IPS DF 6.9 (cell line): ENCODE measurements around the gene TREML4.
"Not testable (repeated sequence)": the region's sequence is repeated elsewhere in the genome, so short reads cannot be mapped to it uniquely, and the experiment has no call there.

Source experiments
- DNase-seq: peaks from one replicate; pipeline ENCODE4 v3.0.0-alpha.2; 2013; ENCODE audit warnings: low read depth, low spot score
- H3K27ac ChIP-seq: one replicate; pipeline ENCODE4 v1.5.1; 2013; ENCODE audit warnings: low read length, control low read depth
- H3K27me3 ChIP-seq: 2 replicates; pipeline ENCODE4 v1.6.1; 2013; ENCODE audit warnings: mild to moderate bottlenecking, low read length; ENCODE audit not compliant: control insufficient read depth, insufficient read depth
- H3K36me3 ChIP-seq: 2 replicates; pipeline ENCODE4 v1.6.1; 2013; ENCODE audit warnings: low read length; ENCODE audit not compliant: control insufficient read depth, insufficient read depth
- H3K4me1 ChIP-seq: 2 replicates; pipeline ENCODE4 v1.6.1; 2013; ENCODE audit warnings: low read length; ENCODE audit not compliant: control insufficient read depth, insufficient read depth
- H3K4me3 ChIP-seq: 2 replicates; pipeline ENCODE4 v1.5.1; 2013; ENCODE audit warnings: mild to moderate bottlenecking, low read length
- H3K9me3 ChIP-seq: 2 replicates; pipeline ENCODE4 v1.6.1; 2013; ENCODE audit warnings: low read length, inconsistent platforms; ENCODE audit not compliant: control insufficient read depth, insufficient read depth
- WGBS: extraction: QIAGEN DNeasy Blood & Tissue Kit; methylation state at CpG from one replicate; pipeline ENCODE4 v1.1.7; 2013; ENCODE audit warnings: mixed read lengths, missing lambda C conversion rate; ENCODE audit not compliant: insufficient read length, insufficient coverage; 5-methylcytosine and 5-hydroxymethylcytosine counted together

Gene TREML4, protein sequence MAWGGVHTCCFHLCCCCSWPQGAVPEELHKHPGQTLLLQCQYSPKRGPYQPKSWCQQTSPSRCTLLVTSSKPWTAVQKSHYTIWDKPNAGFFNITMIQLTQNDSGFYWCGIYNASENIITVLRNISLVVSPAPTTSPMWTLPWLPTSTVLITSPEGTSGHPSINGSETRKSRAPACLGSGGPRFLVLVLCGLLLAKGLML

DNA sequence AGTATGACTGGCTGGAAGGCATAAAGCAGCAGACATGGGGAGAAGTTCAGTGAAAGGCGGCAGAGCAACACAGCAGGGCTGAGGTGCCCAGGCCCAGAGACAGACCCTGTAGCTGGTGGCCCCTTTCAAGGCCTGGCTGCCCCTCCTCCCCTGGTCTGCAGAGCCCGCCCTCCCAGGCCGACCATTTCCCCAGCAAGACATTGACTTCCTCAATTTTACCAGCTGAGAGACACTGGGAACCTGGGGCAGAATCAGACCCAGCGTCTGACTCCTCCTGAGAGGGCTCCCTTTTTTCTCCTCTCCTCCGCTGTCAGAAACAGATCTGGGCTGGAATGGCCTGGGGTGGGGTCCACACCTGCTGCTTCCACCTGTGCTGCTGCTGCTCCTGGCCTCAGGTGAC lies at the start of gene TREML4:
Gene TREML4 (plus strand): TSS at position 254 of the 400 bp plus-strand sequence. CDS start 79 bp downstream, at position 333.
- no peaks in the 10 kb centered on the region for H3K4me1 ChIP-seq

DNA sequence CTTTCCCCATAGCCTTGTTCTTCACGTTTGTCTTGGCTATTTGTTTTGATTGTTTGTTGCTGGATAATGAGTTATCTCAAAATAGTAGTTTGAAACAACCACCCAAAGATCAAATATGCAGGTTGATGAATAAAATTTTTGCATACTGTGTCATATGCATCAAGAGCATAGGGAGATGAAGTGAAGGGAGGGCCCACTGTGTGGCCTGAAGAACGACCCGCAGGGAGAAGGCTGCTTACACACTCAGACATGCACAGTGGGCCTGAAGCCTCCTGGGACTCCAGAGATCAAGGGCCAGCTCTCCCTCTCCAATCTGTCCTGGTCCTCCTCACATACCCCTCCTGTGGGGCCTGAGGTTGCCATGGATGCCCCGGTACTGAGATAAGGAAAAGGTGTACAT lies 49.0 kb upstream of the TREML4 start:
- Histone ChIP-seq H3K27ac (no peak overlapping the region), H3K4me3 (no peak overlapping the region), H3K27me3 (no peaks in the 10 kb centered on the region), H3K4me1 (no peaks in the 10 kb centered on the region), H3K9me3 (no peaks in the 10 kb centered on the region), H3K36me3 (no peaks in the 10 kb centered on the region)
- DNase-seq = no peak
- no CpG with 5 or more reads among the region's 4 CpGs for WGBS

More for the DNA sequence above, at the start of gene TREML4:
- no CpG with 5 or more reads among the region's 5 CpGs for WGBS
- no peak for DNase-seq
- H3K27ac ChIP-seq = no peak within 1 kb of the TSS
- H3K4me3 ChIP-seq = no peak within 1 kb of the TSS
- no peaks in the 10 kb centered on the region for H3K36me3 ChIP-seq
- H3K27me3 ChIP-seq = no peaks in the 10 kb centered on the region
- H3K9me3 ChIP-seq = no peaks in the 10 kb centered on the region

DNA sequence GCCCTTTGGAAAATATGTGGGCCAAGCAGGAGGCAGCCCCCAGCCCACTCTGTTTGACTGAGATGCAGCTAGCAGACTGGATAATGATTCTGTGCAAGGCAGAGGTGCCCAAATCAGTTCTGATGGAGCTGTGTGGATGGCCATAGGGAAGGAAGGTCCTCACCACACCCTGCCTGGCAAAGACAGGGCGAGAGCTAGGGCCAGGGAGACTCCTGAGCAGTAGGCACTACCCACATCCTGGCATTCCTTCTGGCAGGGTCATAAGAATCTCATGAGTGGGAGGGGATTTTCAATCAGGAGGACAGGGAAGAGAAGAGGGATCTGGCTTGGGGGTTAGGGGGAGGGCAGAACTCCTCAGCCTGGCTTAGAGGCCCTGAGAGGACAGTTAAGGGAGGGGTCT lies 46.6 kb upstream of the TREML4 start:
- Histone ChIP-seq H3K4me3 (no peak overlapping the region), H3K9me3 (no peaks in the 10 kb centered on the region), H3K27me3 (no peaks in the 10 kb centered on the region), H3K27ac (no peak overlapping the region), H3K36me3 (no peaks in the 10 kb centered on the region), H3K4me1 (no peaks in the 10 kb centered on the region)
- no CpG with 5 or more reads among the region's 1 CpG for WGBS
- no peak for DNase-seq

DNA sequence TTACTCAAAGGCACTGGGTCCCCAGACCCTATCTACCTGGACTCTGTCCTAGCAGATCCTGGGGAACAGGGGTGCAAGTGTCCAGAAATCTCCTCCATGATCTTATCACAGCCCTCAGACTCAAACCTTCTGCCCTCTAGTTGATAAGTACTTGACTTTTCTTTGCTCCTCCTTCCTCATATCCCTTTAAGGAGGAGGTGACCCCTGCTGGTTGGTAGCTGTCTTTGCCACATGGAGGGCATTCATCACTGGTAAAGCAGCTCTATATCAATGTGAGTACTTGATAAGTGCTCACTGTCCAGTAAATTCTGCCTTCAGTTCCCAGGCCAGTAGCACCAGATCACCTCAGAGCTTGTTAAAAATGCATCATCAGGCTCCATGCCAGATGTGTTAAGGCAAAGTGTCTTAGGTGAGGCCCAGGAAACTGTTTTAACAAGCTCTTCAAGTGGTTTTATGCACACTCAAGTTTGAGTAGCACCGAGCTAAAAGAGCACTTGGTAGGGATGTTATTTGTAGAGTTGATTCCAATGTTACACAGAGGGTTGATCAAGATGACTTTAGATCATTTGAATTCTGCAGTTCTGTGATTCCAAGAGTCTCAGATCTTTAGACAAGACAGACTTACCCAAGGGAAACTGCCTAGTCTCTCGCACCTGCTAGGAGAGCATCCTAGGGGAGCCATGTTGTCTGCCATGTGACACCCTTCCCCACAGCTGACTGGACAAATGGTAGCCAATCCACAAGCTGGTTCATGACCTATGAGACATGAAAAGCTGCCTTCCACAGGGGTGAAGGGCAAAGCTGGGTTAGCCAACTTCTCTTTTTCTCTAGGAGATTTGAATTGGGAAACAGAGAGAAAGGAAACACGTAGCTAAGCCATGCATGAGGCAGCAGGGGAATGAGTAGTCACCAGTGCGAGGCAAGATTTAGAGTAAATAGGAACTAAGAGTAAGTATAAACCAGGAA lies 45.8 kb upstream of the TREML4 start:
- Histone ChIP-seq H3K4me3 (no peak overlapping the region), H3K9me3 (no peaks in the 10 kb centered on the region), H3K4me1 (no peaks in the 10 kb centered on the region), H3K27me3 (no peaks in the 10 kb centered on the region), H3K27ac (no peak overlapping the region), H3K36me3 (no peaks in the 10 kb centered on the region)
- no CpG with 5 or more reads among the region's 4 CpGs for WGBS
- no peak for DNase-seq

DNA sequence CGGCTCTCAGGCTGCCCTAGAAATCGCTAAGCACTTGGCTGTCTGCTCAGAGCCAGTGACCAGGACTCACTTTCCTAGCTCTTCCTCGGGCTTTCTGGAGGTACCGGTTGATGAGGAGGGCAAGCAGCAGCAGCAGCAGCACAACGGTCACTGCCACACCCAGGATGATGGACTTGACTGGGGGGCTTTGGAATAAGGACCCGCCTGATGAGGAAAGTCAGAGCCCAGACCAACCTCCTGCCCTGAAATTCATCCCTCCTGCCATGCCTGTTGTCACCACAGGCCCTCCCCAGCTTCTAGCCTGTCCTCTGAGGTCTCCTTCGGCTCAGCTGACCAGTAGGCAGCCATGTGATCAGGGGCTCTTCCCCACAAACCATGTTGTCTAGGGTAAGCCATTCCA lies 43.4 kb upstream of the TREML4 start:
- Histone ChIP-seq H3K27ac (no peak overlapping the region), H3K36me3 (no peaks in the 10 kb centered on the region), H3K4me1 (no peaks in the 10 kb centered on the region), H3K4me3 (no peak overlapping the region), H3K9me3 (no peaks in the 10 kb centered on the region), H3K27me3 (no peaks in the 10 kb centered on the region)
- no CpG with 5 or more reads among the region's 7 CpGs for WGBS
- no peak for DNase-seq

DNA sequence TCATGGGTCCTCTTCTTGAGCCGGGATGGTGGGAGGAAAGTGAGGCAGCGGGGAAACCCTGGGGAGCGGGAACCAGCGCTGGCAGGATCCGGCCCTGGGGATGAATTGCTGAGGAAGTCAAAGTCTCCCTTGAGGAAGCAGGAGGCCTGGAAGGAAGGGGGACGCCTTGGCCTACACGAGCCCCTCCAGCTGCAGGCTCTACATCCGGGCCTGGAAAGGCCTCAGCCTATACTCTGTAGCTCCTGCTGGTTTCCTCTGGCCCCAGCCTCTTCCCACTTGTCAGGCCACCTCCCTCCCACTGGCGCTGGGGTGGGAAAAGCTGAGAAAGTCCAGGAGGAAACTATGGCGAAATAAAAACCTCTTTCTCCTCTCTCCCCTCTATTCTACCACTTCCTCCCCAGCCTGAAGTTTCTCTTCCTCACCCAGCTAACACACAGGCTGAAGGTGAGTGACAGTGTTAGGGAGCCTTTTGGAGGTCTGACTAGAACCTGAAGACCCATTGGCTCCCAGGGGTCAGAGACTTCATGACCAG lies 42.1 kb upstream of the TREML4 start:
- Histone ChIP-seq H3K4me1 (no peaks in the 10 kb centered on the region), H3K27ac (no peak overlapping the region), H3K9me3 (no peaks in the 10 kb centered on the region), H3K4me3 (no peak overlapping the region), H3K36me3 (no peaks in the 10 kb centered on the region), H3K27me3 (no peaks in the 10 kb centered on the region)
- WGBS = no CpG with 5 or more reads among the region's 10 CpGs
- no peak for DNase-seq

DNA sequence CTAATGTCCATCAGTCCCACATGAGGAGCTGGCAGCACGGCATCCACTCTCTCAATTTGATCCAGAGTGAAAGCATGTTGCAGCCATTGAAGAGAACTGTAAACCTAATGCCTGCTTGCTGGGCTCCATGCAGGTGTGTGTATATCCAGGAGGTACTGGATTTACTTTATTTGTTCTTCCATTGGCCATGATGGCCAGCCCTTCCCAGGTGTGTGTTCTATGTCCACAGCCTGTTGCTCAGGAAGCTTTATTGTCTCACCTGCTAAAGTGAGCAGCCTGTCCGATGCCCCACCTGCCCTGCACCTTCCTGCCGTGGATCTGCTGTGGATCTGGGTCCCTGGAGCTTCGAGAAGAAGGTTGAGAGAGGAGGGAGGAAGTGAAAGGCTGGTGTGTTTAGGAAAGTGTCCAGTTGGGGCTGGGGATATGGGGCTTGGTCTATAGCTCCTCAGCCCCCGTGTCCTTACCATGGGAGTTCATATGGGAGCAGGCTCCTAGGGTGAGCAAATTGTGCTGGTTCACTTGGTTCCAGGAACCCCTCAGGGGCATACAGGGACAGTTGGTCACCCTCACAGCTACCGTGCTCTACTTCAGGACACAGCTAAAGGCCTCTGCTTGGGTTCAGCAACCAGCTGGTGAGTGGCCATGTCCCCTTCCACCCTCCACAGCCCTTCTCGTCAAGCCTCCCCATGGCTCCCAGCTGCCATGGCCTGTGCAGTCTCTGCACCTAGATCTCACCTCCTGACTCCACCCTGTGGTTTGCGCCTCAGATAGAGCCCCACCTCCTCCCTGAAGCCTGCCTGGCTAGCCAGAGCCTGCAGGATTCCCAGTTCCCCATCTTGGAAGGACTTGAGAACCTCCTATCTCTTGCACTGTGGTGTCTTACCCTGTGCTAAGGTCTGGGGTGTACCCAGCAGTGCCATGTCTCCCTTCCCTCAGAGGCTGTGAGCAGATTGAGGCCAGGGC lies 39.9 kb upstream of the TREML4 start:
- no peak for DNase-seq
- H3K4me3 ChIP-seq = no peak overlapping the region
- no peaks in the 10 kb centered on the region for H3K27me3 ChIP-seq
- H3K27ac ChIP-seq = no peak overlapping the region
- no peaks in the 10 kb centered on the region for H3K36me3 ChIP-seq
- WGBS = no CpG with 5 or more reads among the region's 8 CpGs
- H3K4me1 ChIP-seq = no peaks in the 10 kb centered on the region
- no peaks in the 10 kb centered on the region for H3K9me3 ChIP-seq

DNA sequence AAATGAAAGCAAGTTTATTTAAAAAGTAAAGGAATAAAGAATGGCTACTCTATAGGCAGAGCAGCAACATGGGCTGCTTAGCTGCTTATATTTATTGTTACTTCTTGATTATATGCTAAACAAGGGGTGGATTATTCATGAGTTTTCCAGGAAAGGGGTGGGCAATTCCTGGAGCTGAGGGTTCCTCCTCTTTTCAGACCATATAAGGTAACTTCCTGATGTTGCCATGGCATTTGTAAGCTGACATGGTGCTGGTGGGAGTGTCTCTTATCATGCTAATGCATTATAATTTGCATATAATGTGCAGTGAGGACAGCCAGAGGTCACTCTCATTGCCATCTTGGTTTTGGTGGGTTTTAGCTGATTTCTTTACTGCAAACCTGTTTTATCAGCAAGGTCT lies 39.1 kb upstream of the TREML4 start:
- not testable (repeated sequence) for DNase-seq, H3K4me3 ChIP-seq, H3K9me3 ChIP-seq, H3K27me3 ChIP-seq, H3K27ac ChIP-seq, H3K36me3 ChIP-seq, H3K4me1 ChIP-seq

DNA sequence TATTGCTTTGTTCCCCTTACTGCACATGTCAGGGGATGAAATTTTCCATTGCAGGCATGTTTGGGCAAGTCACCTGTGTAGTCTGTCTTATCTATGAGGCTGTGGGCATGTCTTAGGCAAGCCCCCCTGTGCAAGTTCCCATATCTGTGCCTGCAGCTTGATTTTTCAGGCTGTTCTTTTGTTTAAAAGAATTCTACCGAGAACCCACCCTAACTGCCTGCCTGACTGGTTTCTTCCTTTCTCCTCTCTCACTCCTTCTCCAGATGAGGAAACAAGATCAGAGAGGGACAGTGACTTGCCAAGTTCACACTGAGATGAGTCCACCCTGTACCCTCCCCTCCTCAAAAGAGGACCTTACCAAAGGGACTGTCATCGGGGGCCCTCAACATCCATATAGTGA lies 38.2 kb upstream of the TREML4 start:
- no peak for DNase-seq
- no CpG with 5 or more reads among the region's 2 CpGs for WGBS
- H3K27ac ChIP-seq = no peak overlapping the region
- no peak overlapping the region for H3K4me3 ChIP-seq
- no peaks in the 10 kb centered on the region for H3K4me1 ChIP-seq
- no peaks in the 10 kb centered on the region for H3K9me3 ChIP-seq
- no peaks in the 10 kb centered on the region for H3K27me3 ChIP-seq
- H3K36me3 ChIP-seq = no peaks in the 10 kb centered on the region

DNA sequence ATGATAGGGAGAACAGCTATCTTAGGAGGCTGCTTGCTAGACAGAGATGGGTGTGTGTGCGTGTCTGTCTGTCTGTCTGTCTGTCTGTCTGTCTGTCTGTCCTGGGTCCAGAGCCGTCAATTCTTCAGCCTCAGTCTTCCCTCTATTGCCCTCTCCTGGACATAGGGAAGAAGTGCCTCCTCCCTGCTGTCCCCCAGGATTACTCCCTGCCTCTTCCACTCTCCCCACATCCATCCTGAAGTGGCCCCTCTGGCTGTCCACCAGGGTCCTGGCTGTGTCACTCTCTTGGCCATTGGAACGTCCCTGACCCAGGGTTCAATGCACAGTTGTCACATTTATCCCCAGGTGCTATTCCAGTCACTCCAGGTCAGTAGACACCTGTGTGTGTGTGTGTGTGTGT lies 37.4 kb upstream of the TREML4 start:
- Histone ChIP-seq H3K9me3 (no peaks in the 10 kb centered on the region), H3K36me3 (no peaks in the 10 kb centered on the region), H3K4me1 (no peaks in the 10 kb centered on the region), H3K27ac (no peak overlapping the region), H3K27me3 (no peaks in the 10 kb centered on the region), H3K4me3 (no peak overlapping the region)
- no CpG with 5 or more reads among the region's 3 CpGs for WGBS
- DNase-seq = no peak
